SW 1271 (cell line): ENCODE measurements around the gene TMEM184B.

ENCODE experiments used
- DNase-seq, 2 experiments: peaks; one replicate each; lab custom pipeline; 2025; lab: John Stamatoyannopoulos, UW

The TMEM184B gene

GRCh38 chr22:38308791-38309498 lies 36.1 kb upstream of the TMEM184B start:
- DNase-seq: no peak

DNA sequence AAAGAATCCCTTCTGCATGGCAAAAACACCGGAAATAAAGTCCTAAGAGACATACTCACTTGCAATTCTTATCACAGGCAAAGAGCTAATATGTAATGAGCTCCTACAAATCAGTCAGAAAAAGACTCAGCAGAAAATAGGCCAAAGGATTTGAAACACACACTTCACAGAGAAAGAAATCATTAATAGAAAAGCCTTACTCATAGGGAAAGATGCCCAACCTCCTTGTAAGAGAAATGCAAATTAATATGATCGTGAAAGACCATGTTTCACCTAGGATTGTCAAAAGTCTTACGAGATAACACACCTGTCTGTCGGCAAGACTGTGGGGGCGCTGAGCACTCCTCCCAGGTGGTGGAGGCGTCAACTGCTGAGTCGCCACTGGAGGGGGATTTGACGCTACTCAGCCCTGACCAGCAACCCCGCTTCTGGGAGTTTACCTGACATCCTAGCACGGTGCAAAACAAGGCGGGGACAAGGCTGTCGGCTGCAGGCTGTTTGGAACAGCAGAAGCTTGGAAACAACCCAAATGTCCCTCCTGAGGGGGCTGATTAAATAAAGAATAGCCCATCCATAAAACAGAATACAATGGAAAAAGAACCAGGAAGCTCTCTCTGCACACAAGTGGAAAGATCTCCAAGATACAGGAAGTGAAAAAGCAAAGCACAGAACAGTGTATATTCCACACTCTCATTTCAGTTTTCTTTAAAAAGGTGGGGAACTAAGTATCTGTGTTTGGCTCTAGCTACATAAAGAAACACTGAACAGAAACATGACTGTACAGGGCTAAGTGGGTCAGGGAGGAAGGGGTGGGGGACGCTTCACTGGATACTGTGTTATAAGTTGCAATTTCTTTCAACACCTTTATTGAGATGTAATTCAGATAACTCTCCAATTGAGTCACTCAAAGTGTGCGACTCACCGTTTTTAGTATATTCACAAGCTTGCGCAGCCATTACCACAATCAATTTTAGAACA lies 33.0 kb upstream of the TMEM184B start:
- DNase-seq: no peak

GRCh38 chr22:38304526-38304925 lies 31.7 kb upstream of the TMEM184B start:
- no peak for DNase-seq

DNA sequence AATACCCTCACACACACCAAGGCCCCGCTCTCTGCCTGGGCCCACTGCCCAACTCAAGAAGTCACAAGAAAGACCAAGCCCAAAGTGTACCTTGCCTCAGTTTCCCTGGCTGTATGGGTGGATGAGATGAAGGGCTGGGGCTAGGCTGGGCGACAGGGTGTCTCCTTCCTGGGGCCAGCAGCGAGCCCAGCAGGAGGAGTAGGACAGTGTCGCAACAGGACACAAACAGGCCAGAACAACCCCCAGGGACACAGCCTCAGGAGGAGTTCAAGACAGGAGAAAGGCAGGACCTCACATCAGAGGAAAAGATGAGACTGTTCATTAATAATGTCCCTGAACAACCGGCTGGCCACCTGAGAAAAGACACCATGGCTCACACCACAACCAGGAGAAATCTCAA lies 31.2 kb upstream of the TMEM184B start:
- no peak for DNase-seq

DNA sequence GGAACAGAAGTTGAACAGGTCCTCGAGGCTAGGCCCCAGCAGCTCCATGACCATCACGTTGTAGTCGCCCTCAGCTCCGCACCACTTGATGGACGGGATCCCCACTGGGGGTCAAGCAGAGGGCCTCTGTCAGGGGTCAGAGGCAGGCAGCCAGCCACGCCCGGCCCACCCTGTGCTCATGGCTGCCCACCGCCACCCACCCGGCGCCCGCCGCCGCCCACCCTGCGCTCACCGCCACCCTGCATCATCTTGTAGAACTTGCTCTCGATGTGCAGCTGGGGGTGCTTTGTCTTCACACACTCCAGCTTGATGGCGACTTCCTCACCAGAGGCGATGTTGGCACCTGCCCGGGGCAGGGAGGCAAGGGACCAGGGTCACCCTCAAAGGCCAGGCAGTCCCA lies 30.1 kb upstream of the TMEM184B start:
- no peak for DNase-seq

DNA sequence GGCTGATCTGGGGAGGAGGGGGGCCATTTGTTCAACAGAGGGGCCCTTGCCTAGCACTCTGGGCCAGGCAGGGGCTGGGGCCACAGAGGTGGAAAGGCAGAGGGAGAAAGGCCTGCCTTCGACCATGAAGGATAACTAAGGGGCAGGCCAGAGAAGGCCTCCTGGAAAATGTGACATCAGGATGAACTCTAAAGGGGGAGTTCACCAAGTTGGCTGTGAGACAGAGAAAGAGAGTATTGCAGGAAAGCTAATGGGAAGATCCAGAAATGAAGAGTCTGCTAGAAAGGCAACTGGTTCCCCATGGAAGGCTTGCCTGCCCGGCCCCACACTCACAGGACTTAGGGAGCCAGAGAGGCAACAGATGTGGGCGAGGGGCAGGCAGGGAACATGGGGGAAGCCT lies 28.1 kb upstream of the TMEM184B start:
- DNase-seq: no peak

DNA sequence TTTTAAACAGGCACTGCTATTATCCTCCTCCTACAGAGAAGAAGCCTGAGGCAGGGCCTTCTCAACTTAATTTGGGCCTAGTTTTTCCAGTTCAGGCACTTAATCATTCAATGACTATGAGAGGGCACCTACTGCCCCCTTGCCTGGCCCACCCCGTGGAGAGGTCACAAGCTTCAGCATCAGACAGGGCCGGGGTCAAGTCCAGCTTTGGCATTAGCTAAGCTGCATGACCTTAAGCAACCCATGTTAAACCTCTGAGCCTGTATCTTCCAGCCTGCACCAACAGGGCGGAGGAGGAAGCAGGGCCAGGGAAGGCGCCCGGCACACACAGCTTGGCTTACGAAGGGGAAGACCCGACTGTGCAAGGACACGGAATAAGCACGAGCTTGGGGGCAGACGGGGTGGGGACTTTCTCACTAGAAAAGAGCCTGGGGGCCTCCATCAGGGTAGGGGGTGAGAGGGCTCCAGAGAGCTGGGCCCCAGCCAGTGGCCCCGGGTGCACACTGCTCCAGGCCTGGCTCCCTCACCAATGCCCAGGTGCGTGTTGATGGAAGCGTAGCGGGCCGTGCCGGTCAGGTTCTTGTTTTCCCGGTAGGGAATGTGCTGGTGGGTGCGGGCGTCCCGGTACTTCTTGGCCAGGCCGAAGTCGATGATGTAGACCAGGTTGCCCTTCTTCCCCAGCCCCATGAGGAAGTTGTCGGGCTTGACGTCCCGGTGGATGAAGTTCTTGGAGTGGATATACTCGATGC lies 27.6 kb upstream of the TMEM184B start:
- DNase-seq: no peak

DNA sequence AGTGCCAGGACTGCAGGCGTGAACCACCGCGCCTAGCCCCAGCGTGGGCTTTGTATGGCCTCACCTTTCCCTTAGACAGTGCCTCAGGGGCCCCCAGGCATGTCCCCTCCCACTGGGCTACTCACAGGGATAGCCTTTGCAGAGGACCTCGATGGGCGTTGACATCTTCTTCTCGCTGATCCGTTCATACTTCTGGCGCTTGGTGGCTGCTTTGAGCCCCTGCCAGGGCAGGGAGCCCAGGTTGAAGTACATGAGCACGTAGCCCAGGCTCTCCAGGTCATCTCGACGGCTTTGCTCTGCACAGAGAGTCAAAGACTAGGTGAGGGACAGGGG lies 26.9 kb upstream of the TMEM184B start:
- DNase-seq: no peak

GRCh38 chr22:38298312-38299005 lies 25.6 kb upstream of the TMEM184B start:
- DNase-seq: no peak

DNA sequence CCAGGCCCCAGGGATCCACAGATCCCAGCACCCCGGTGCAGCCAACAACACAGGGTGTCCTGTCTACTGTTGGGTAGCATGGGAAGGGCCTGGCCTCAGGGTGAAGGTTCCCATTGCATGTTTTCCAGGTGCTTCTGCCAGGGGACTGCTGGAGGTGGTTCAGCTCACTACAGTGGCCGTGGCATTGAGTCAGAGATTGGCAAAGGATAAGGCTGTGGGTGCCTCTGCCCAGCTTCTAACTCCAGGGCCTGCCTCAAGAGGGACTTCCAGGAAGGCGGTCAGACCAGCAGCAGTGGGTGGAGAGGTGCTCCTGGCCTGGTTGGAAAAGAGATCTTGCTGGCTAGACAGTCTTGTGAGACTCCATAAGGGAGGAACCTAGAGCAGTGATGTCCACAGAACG lies 23.6 kb upstream of the TMEM184B start:
- no peak for DNase-seq

DNA sequence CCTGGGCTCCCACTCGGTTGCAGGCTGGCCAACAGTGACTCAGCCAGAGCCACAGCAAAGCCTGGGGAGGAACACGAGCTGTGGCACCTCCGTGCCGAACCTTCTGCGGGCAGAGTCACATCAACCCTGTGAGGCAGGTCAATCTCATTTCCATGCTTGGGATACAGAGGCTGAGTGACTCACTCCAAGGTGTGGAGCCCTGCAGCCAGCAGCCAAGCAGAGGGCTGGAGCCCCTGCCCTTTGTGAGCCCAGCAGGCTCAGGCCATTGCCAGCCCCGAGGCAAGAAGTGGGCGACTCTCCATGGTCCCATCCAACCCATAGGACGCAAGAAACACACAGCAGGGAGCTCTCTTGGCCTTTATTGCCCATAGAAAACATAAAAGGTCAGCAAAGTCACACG lies 23.1 kb upstream of the TMEM184B start:
- no peak for DNase-seq

GRCh38 chr22:38295339-38295738 lies 22.5 kb upstream of the TMEM184B start:
- no peak for DNase-seq

GRCh38 chr22:38294193-38294592 lies 21.4 kb upstream of the TMEM184B start:
- DNase-seq: no peak

DNA sequence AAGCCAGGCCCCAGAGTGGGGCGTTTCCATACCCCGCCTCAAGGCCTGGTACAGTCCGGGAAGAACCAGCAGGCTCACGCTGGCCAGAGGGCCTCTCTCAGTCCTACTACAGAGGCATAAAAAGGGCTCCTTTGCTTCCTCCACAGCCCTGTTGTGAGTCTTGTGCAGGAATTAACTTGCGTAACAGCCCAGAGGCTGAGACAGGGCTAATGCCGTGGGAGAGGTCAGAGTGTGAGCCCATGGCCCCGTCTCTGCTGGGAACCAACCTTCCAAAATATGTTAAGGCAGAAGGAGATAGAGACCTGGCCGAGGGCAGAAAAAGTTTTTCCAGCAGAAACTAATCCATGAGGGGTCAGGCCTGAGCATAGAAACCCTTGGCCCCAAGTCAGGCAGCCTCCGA lies 19.9 kb upstream of the TMEM184B start:
- DNase-seq: no peak

DNA sequence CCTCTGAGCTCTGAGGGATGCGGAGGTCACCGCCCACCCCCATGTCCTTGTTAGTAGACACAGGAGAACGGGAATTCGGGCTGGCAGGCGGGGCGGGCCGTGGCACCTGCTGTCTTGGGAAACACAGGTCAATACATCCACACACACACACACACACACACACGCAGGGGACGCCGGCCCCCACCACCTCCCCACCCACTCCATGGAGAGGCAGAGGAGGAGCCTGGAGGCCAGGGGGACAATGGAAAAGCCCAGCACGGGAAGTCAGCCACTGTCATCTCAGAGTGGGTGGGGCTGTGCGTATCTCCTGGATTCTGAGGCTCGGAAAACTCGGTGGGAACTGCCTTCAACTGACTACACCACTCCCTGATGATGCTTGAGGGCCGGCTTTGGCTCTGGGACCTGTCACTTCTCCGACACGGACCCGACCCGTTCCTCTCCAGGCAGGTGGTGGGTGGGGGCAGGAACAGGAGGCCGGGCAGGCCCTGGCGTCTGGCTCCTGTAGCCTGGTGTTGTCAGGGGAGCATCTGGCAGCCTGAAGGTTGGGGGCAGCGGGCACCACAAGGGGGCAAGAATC lies 18.5 kb upstream of the TMEM184B start:
- DNase-seq: no peak

- no peak for DNase-seq
These were observed 17.5 kb upstream of the TMEM184B start for GRCh38 chr22:38290347-38290746.

GRCh38 chr22:38289583-38290082 lies 16.8 kb upstream of the TMEM184B start:
- DNase-seq: no peak

GRCh38 chr22:38286915-38287669 lies 14.3 kb upstream of the TMEM184B start:
- no peak for DNase-seq

- DNase-seq: no peak
These were observed 12.2 kb upstream of the TMEM184B start for GRCh38 chr22:38285018-38285417.

- DNase-seq: no peak
These were observed 11.2 kb upstream of the TMEM184B start for GRCh38 chr22:38284042-38284402.

- DNase-seq: no peak
These were observed 9.6 kb upstream of the TMEM184B start for GRCh38 chr22:38282397-38282796.
